Loucy (cell line): Measurements from ENCODE around the gene CELA3B.

ENCODE experiments used
- H2AFZ ChIP-seq: fragments of 200-600 bp; sonication (generic); 2 replicates; pipeline ENCODE4 v1.6.0; 2016; ENCODE audit warnings: antibody characterized with exemption, mild to moderate bottlenecking, low read length, moderate library complexity
- H3F3A ChIP-seq: fragments of 200-600 bp; 2 replicates; pipeline ENCODE4 v1.6.0; 2016; ENCODE audit warnings: antibody characterized with exemption, low read depth, mild to moderate bottlenecking
- H3K27me3 ChIP-seq: fragments of 200-600 bp; sonication (generic); 2 replicates; pipeline ENCODE4 v1.6.1; 2014; ENCODE audit warnings: low read length, mild to moderate bottlenecking; ENCODE audit not compliant: insufficient read depth, poor library complexity, severe bottlenecking
- H3K36me3 ChIP-seq: fragments of 200-600 bp; sonication (generic); 2 replicates; pipeline ENCODE4 v1.6.1; 2016; ENCODE audit warnings: low read length; ENCODE audit not compliant: insufficient read depth
- H3K4me1 ChIP-seq: fragments of 200-600 bp; sonication (generic); 2 replicates; pipeline ENCODE4 v1.5.1; 2014; ENCODE audit warnings: low read length, mild to moderate bottlenecking; ENCODE audit not compliant: insufficient read depth, poor library complexity, severe bottlenecking
- H3K4me2 ChIP-seq: fragments of 200-600 bp; sonication (generic); 2 replicates; pipeline ENCODE4 v1.6.0; 2014; ENCODE audit warnings: antibody characterized with exemption, low read length, low read depth, mild to moderate bottlenecking; ENCODE audit not compliant: poor library complexity, severe bottlenecking
- H3K4me3 ChIP-seq: fragments of 200-600 bp; sonication (generic); 2 replicates; pipeline ENCODE4 v1.5.1; 2014; ENCODE audit warnings: low read length, mild to moderate bottlenecking, mixed read lengths; ENCODE audit not compliant: poor library complexity, severe bottlenecking
- H3K79me2 ChIP-seq: fragments of 200-600 bp; sonication (generic); 2 replicates; pipeline ENCODE4 v1.6.1; 2014; ENCODE audit warnings: low read length; ENCODE audit not compliant: insufficient read depth
- H3K9ac ChIP-seq: fragments of 200-600 bp; sonication (generic); 2 replicates; pipeline ENCODE4 v1.6.0; 2014; ENCODE audit warnings: mild to moderate bottlenecking, low read depth, low read length, moderate library complexity; ENCODE audit not compliant: poor library complexity, severe bottlenecking
- H3K9me2 ChIP-seq: fragments of 200-600 bp; sonication (generic); replicated peaks from 2 replicates; pipeline ENCODE4 v1.6.1; 2016; ENCODE audit warnings: low read depth, low read length, mixed read lengths
- H3K9me3 ChIP-seq: fragments of 200-600 bp; sonication (generic); 2 replicates; pipeline ENCODE4 v1.6.1; 2014; ENCODE audit warnings: mild to moderate bottlenecking, antibody characterized with exemption, low read length, low read depth; ENCODE audit not compliant: insufficient read depth
- H4K20me1 ChIP-seq: fragments of 200-600 bp; sonication (generic); 2 replicates; pipeline ENCODE4 v1.6.0; 2014; ENCODE audit warnings: antibody characterized with exemption, low read length, mild to moderate bottlenecking; ENCODE audit not compliant: insufficient read depth, poor library complexity, severe bottlenecking
- CTCF ChIP-seq: fragments of 200-600 bp; sonication (generic); conservative IDR thresholded peaks from 2 replicates; pipeline ENCODE4 v1.5.1; 2014; ENCODE audit warnings: mild to moderate bottlenecking, antibody characterized with exemption, low read length
- EZH2phosphoT487 ChIP-seq: fragments of 200-600 bp; IDR thresholded peaks from 2 replicates; pipeline ENCODE4 v1.6.1; 2018; ENCODE audit warnings: antibody characterized with exemption, mild to moderate bottlenecking, moderate library complexity, borderline replicate concordance

Gene CELA3B

DNA sequence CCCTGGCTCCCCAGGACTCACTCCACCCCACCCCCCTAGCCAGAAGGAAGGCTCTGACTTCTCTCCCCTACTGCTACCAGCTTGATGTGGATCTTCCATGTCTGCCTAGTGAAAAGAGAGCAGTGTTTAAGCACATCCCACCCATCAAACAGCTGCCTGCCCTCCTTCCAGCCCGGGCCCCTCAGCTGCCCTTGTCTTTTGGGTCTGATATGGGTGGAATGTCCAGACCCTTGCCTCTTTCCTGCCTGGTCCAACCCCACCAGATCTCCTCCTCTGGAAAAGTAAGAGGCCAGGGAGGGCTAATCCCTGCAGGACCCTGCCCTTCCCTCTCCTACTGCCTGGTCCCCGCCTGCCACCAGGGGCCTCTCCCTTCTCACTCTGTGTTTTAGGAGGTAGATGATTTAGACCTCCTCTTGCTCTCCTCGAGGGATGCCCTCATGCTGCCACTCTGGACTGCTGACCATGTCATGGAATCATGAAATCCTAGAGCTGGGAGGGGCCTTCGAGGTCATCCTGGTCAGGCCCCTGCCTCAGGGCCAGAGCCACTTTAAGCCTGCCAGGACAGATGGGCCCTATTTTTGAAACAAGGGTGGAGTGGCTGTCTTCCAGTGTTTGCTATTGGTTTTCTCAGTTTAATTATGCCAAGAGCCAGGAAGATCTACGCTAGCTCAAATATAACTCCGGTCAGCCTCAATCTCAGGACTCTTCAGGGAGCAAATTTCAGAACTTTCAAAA is 23.9 kb upstream of the CELA3B start:
- Histone ChIP-seq H3K4me3 (no peak overlapping the region), H3K4me2 (no peak overlapping the region), H3K36me3 (no peaks in the 10 kb centered on the region), H3K79me2 (no peaks in the 10 kb centered on the region), H3K9me2 (no peaks in the 10 kb centered on the region), H3K27me3 (no peaks in the 10 kb centered on the region), H3K9me3 (no peaks in the 10 kb centered on the region), H3K9ac (no peak overlapping the region), H3F3A (no peaks in the 10 kb centered on the region), H2AFZ (no peak overlapping the region), H3K4me1 (peaks cover 11% of the 10 kb centered on the region), H4K20me1 (no peaks in the 10 kb centered on the region)
- TF ChIP-seq EZH2phosphoT487 = no peak
- no peak for TF ChIP-seq CTCF

- Histone ChIP-seq H3K36me3 (no peaks in the 10 kb centered on the region), H3K9ac (no peak overlapping the region), H3K9me3 (no peaks in the 10 kb centered on the region), H3K4me1 (peaks cover 11% of the 10 kb centered on the region), H3K27me3 (no peaks in the 10 kb centered on the region), H3F3A (no peaks in the 10 kb centered on the region), H4K20me1 (no peaks in the 10 kb centered on the region), H3K79me2 (no peaks in the 10 kb centered on the region), H3K9me2 (no peaks in the 10 kb centered on the region), H3K4me3 (no peak overlapping the region), H3K4me2 (no peak overlapping the region), H2AFZ (no peak overlapping the region)
- no peak for TF ChIP-seq EZH2phosphoT487
- TF ChIP-seq CTCF = no peak
Measured at GRCh38 chr1:21955058-21955457, 21.8 kb upstream of the CELA3B start.

- H3K9me3 ChIP-seq = no peaks in the 10 kb centered on the region
- no peak overlapping the region for H3K4me3 ChIP-seq
- H3K36me3 ChIP-seq = no peaks in the 10 kb centered on the region
- H2AFZ ChIP-seq = peak overlapping the region; percentile 15; the same call in 1 of the 2 replicates
- TF ChIP-seq EZH2phosphoT487 = no peak
- TF ChIP-seq CTCF = no peak
- no peaks in the 10 kb centered on the region for H4K20me1 ChIP-seq
- peak overlapping the region; percentile 63 for H3K9ac ChIP-seq
- no peaks in the 10 kb centered on the region for H3K27me3 ChIP-seq
- no peaks in the 10 kb centered on the region for H3F3A ChIP-seq
- H3K4me2 ChIP-seq = peak overlapping the region; percentile 20
- no peaks in the 10 kb centered on the region for H3K9me2 ChIP-seq
- peaks cover 11% of the 10 kb centered on the region for H3K4me1 ChIP-seq
- no peaks in the 10 kb centered on the region for H3K79me2 ChIP-seq
Measured at GRCh38 chr1:21955501-21956281, 21.1 kb upstream of the CELA3B start.
